Inflammatory macrophage (primary cell): ENCODE data around the gene SLC38A2.

Experiments
- DNase-seq, 2 donors: peaks; one replicate each; pipeline ENCODE4 v3.0.0-alpha.2; 2020 to 2022

Gene SLC38A2

GRCh38 chr12:46391630-46392029 lies 19.1 kb upstream of the SLC38A2 start:
- DNase-seq: no peak

- no peak for DNase-seq
These were observed 18.3 kb upstream of the SLC38A2 start for GRCh38 chr12:46390881-46391280.

GRCh38 chr12:46390304-46390703 lies 17.7 kb upstream of the SLC38A2 start:
- DNase-seq: no peak

GRCh38 chr12:46389031-46389616 lies 16.6 kb upstream of the SLC38A2 start:
- DNase-seq: no peak

- no peak for DNase-seq
These were observed 16.0 kb upstream of the SLC38A2 start for GRCh38 chr12:46388427-46389021.

GRCh38 chr12:46387670-46388069 lies 15.1 kb upstream of the SLC38A2 start:
- no peak for DNase-seq

- DNase-seq: peak; percentile 80 to 83
These were observed 14.5 kb upstream of the SLC38A2 start for GRCh38 chr12:46386877-46387629.

- peak in 1 of 2 donors; percentile 45 for DNase-seq
These were observed 13.8 kb upstream of the SLC38A2 start for GRCh38 chr12:46386360-46386867.

GRCh38 chr12:46385438-46385837 lies 12.9 kb upstream of the SLC38A2 start:
- no peak for DNase-seq

- peak; percentile 31 to 38 for DNase-seq
These were observed 12.1 kb upstream of the SLC38A2 start for GRCh38 chr12:46384451-46385309.

- peak; percentile 85 to 91 for DNase-seq
These were observed 11.3 kb upstream of the SLC38A2 start for GRCh38 chr12:46383654-46384450.

- peak; percentile 96 to 97 for DNase-seq
These were observed 10.5 kb upstream of the SLC38A2 start for GRCh38 chr12:46382964-46383653.

GRCh38 chr12:46382408-46382963 lies 9.9 kb upstream of the SLC38A2 start:
- peak; percentile 34 to 37 for DNase-seq

- no peak for DNase-seq
These were observed 8.3 kb upstream of the SLC38A2 start for GRCh38 chr12:46380881-46381280.

GRCh38 chr12:46380022-46380796 lies 7.6 kb upstream of the SLC38A2 start:
- DNase-seq: peak in 1 of 2 donors; percentile 35

GRCh38 chr12:46379352-46379751 lies 6.8 kb upstream of the SLC38A2 start:
- DNase-seq: no peak

- no peak for DNase-seq
These were observed 6.0 kb upstream of the SLC38A2 start for GRCh38 chr12:46378530-46378929.

- DNase-seq: no peak
These were observed 5.1 kb upstream of the SLC38A2 start for GRCh38 chr12:46377678-46378077.

GRCh38 chr12:46376579-46376978 lies 4.0 kb upstream of the SLC38A2 start:
- no peak for DNase-seq

- DNase-seq: no peak
These were observed 2.1 kb upstream of the SLC38A2 start for GRCh38 chr12:46374711-46375110.
